ENCODE results near the gene PERP.

Gene PERP

GRCh38 chr6:138044972-138045371 lies 62.2 kb downstream of the PERP start:
- no peak for DNase-seq (ENCODE audit: low spot score)

DNA sequence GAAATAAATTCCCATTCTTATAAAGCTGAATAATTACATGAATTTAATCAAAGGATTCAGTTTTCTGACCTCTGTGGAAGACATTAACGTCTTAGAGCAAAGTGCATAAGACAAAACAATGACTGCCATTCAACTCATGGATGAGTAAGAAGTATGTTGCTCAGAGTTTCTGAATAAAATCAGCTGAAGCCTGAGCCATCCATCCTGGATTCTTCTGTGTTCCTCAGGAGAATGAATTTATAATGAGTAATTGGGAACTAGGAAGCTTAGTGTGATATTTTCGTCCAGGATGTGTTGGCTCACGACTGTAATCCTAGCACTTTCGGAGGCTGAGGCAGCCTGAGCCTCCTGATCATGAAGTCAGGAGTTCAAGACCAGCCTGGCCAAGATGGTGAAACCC lies 62.8 kb downstream of the PERP start:
- no peak for DNase-seq (ENCODE audit: low spot score)
